Measurements from ENCODE around the gene PRTFDC1. TPM values are rescaled to one million over a fixed set of nuclear protein-coding genes. Genes with fewer than 3 reads are reported as not detected.
"Not testable (repeated sequence)": the region's sequence is repeated elsewhere in the genome, so short reads cannot be mapped to it uniquely, and the experiment has no call there.

The PRTFDC1 gene
- polyA plus RNA-seq, 1 donor (not counting 4 experiments of a cell fraction or from before 2014, with no cell fraction given): 2.2 TPM

DNA sequence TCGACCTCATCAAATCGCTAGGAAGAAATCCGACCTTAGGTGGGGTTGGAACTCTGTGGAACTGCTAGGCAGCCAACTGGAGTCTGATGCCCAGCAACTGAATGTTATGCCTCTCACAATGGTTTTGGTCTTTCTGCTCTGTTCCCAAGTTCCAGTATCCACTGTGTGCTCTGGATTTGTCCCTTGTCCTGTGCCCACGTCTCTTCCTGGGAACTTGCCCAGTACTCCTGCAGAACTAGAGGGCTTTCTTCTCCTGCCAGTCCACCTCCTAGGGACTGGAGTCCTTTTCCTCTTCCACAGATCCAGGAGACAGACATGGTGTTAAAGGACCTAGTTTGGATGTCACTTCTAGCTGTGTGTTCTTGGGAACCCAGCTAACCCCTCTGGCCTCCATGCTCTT is 26.6 kb downstream of the PRTFDC1 start:
- H2AFZ ChIP-seq (ENCODE audit: control insufficient read depth, low read length): no peak overlapping the region
- no peak overlapping the region for H3K27ac ChIP-seq (ENCODE audit: control insufficient read depth, insufficient read depth, low read length)
- FAIRE-seq (no peak), DNase-seq (ENCODE audit: low read depth, low spot score) (no peak)
- dilution Hi-C loops (cut with MboI; ENCODE audit: extremely low pct_ligation_motif_present, low sequenced_read_pairs): no loop called here
- H3K27me3 ChIP-seq (ENCODE audit: control insufficient read depth, extremely low read depth, insufficient read depth, low read length): no peaks in the 10 kb centered on the region
- no peaks in the 10 kb centered on the region for H3K9me1 ChIP-seq (ENCODE audit: control insufficient read depth, extremely low read depth, insufficient read depth, low read length)
- no peaks in the 10 kb centered on the region for H3K36me3 ChIP-seq (ENCODE audit: control insufficient read depth in 2 of 2, extremely low read depth in 1 of 2, insufficient read depth in 2 of 2, low read length in 2 of 2)
- H3K9ac ChIP-seq (ENCODE audit: control insufficient read depth, extremely low read depth, insufficient read depth, low read length): no peak overlapping the region
- H3K79me2 ChIP-seq (ENCODE audit: control insufficient read depth, insufficient read depth, low read length): no peaks in the 10 kb centered on the region
- H3K4me3 ChIP-seq (ENCODE audit: control insufficient read depth in 2 of 3, extremely low read depth in 1 of 3, insufficient read depth in 2 of 3, low read depth in 1 of 3, low read length in 3 of 3): no peak overlapping the region
- H3K4me2 ChIP-seq (ENCODE audit: control insufficient read depth, extremely low read depth, insufficient read depth, low read depth, low read length): no peak overlapping the region
- no peak for TF ChIP-seq EZH2 (IDR thresholded peaks at IDR 0.05; ENCODE audit: low read length)
- TF ChIP-seq, protein P1, sequence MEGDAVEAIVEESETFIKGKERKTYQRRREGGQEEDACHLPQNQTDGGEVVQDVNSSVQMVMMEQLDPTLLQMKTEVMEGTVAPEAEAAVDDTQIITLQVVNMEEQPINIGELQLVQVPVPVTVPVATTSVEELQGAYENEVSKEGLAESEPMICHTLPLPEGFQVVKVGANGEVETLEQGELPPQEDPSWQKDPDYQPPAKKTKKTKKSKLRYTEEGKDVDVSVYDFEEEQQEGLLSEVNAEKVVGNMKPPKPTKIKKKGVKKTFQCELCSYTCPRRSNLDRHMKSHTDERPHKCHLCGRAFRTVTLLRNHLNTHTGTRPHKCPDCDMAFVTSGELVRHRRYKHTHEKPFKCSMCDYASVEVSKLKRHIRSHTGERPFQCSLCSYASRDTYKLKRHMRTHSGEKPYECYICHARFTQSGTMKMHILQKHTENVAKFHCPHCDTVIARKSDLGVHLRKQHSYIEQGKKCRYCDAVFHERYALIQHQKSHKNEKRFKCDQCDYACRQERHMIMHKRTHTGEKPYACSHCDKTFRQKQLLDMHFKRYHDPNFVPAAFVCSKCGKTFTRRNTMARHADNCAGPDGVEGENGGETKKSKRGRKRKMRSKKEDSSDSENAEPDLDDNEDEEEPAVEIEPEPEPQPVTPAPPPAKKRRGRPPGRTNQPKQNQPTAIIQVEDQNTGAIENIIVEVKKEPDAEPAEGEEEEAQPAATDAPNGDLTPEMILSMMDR (optimal IDR thresholded peaks at IDR 0.05 in 1 of 3, IDR thresholded peaks at IDR 0.05 in 1 of 3, conservative IDR thresholded peaks at IDR 0.05 in 1 of 3; ENCODE audit: extremely low read depth in 1 of 3, insufficient read depth in 2 of 3, low read length in 3 of 3): no peak
- peaks cover 8% of the 10 kb centered on the region for H3K4me1 ChIP-seq (ENCODE audit: control insufficient read depth, extremely low read depth, insufficient read depth, low read length)
- H3K9me3 ChIP-seq (ENCODE audit: control insufficient read depth, low read depth, low read length): no peaks in the 10 kb centered on the region
- no peaks in the 10 kb centered on the region for H4K20me1 ChIP-seq (ENCODE audit: control insufficient read depth, extremely low read depth, insufficient read depth, low read length)

DNA sequence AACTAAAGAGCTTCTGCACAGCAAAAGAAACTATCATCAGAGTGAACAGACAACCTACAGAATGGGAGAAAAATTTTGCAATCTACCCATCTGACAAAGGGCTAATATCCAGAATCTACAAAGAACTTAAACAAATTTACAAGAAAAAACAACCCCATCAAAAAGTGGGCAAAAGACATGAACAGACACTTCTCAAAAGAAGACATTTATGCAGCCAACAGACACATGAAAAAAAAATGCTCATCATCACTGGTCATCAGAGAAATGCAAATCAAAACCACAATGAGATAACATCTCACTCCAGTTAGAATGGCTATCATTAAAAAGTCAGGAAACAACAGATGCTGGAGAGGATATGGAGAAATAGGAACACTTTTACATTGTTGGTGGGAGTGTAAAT is 27.9 kb downstream of the PRTFDC1 start:
- H3K27me3 ChIP-seq (ENCODE audit: control insufficient read depth, extremely low read depth, insufficient read depth, low read length); H3K9me3 ChIP-seq (ENCODE audit: control insufficient read depth, low read depth, low read length); H2AFZ ChIP-seq (ENCODE audit: control insufficient read depth, low read length); H3K4me1 ChIP-seq (ENCODE audit: control insufficient read depth, extremely low read depth, insufficient read depth, low read length); H3K4me2 ChIP-seq (ENCODE audit: control insufficient read depth, extremely low read depth, insufficient read depth, low read depth, low read length); H3K79me2 ChIP-seq (ENCODE audit: control insufficient read depth, insufficient read depth, low read length); H3K36me3 ChIP-seq (ENCODE audit: control insufficient read depth in 2 of 2, extremely low read depth in 1 of 2, insufficient read depth in 2 of 2, low read length in 2 of 2); H3K9ac ChIP-seq (ENCODE audit: control insufficient read depth, extremely low read depth, insufficient read depth, low read length); dilution Hi-C loops (cut with MboI; ENCODE audit: extremely low pct_ligation_motif_present, low sequenced_read_pairs); H3K27ac ChIP-seq (ENCODE audit: control insufficient read depth, insufficient read depth, low read length); H4K20me1 ChIP-seq (ENCODE audit: control insufficient read depth, extremely low read depth, insufficient read depth, low read length); H3K4me3 ChIP-seq (ENCODE audit: control insufficient read depth in 2 of 3, extremely low read depth in 1 of 3, insufficient read depth in 2 of 3, low read depth in 1 of 3, low read length in 3 of 3); FAIRE-seq; DNase-seq (ENCODE audit: low read depth, low spot score); H3K9me1 ChIP-seq (ENCODE audit: control insufficient read depth, extremely low read depth, insufficient read depth, low read length): not testable (repeated sequence)

DNA sequence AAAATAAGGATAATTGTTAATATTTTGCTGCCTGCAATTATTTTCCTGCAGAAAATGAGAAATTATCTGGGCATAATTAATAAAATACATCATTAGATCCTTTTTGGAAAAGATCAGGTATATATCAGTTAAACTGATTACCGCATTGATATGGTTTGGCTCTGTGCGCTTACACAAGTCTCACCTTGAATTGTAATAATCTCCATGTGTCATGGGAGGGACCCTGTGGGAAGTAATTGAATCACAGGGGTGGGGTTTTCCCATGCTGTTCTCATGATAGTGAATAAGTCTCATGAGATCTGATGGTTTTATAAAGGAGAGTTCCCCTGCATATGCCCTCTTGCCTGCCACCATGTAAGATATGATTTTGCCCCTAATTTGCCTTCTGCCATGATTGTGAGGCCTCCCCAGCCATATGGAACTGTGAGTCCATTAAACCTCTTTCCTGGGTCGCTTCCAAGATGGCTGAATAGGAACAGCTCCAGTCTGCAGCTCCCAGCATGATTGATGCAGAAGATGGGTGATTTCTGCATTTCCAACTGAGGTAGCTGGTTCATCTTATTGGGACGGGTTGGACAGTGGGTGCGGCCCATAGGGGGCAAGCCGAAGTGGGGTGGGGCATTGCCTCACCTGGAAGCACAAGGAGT is 30.1 kb downstream of the PRTFDC1 start:
- H4K20me1 ChIP-seq (ENCODE audit: control insufficient read depth, extremely low read depth, insufficient read depth, low read length); H3K9ac ChIP-seq (ENCODE audit: control insufficient read depth, extremely low read depth, insufficient read depth, low read length); H3K36me3 ChIP-seq (ENCODE audit: control insufficient read depth in 2 of 2, extremely low read depth in 1 of 2, insufficient read depth in 2 of 2, low read length in 2 of 2); H3K27ac ChIP-seq (ENCODE audit: control insufficient read depth, insufficient read depth, low read length); H3K27me3 ChIP-seq (ENCODE audit: control insufficient read depth, extremely low read depth, insufficient read depth, low read length); H3K4me3 ChIP-seq (ENCODE audit: control insufficient read depth in 2 of 3, extremely low read depth in 1 of 3, insufficient read depth in 2 of 3, low read depth in 1 of 3, low read length in 3 of 3); H3K9me1 ChIP-seq (ENCODE audit: control insufficient read depth, extremely low read depth, insufficient read depth, low read length); H3K4me1 ChIP-seq (ENCODE audit: control insufficient read depth, extremely low read depth, insufficient read depth, low read length); H3K4me2 ChIP-seq (ENCODE audit: control insufficient read depth, extremely low read depth, insufficient read depth, low read depth, low read length); H2AFZ ChIP-seq (ENCODE audit: control insufficient read depth, low read length); dilution Hi-C loops (cut with MboI; ENCODE audit: extremely low pct_ligation_motif_present, low sequenced_read_pairs); H3K9me3 ChIP-seq (ENCODE audit: control insufficient read depth, low read depth, low read length); FAIRE-seq; H3K79me2 ChIP-seq (ENCODE audit: control insufficient read depth, insufficient read depth, low read length); DNase-seq (ENCODE audit: low read depth, low spot score): not testable (repeated sequence)
